Right lobe of liver (tissue), 6 donors: Measurements from ENCODE around the gene DHX30. TPM values are rescaled to one million over a fixed set of nuclear protein-coding genes. Genes with fewer than 3 reads are reported as not detected.
A peak's percentile ranks its signal among the peaks of the same experiment; 100 is the strongest.

Experiments used
- ATAC-seq, 4 donors: fragments of 200-7000 bp; cut with Tn5 transposase; one replicate each; pipeline ENCODE4 v1.9.1; 2020; ENCODE audit warnings: mild to moderate bottlenecking in 4 of 4, moderate library complexity in 4 of 4
- DNase-seq, 3 donors: peaks; one replicate each; pipeline ENCODE4 v3.0.0-alpha.2; 2020
- H3K27ac ChIP-seq, 3 donors: fragments of 200-600 bp; one replicate each; pipeline ENCODE4 v1.8.0; 2022
- H3K27me3 ChIP-seq, 2 donors: fragments of 200-600 bp; one replicate each; pipeline ENCODE4 v1.8.0; 2022
- H3K36me3 ChIP-seq, 4 donors: fragments of 200-600 bp; sonication (generic) in 1 of 4; one replicate each; pipeline versions ENCODE4 v1.5.1 to v1.8.0; 2017 to 2022; ENCODE audit warnings: control low read depth in 1 of 4
- H3K4me1 ChIP-seq, 4 donors: fragments of 200-600 bp; sonication (generic) in 1 of 4; one replicate each; pipeline versions ENCODE4 v1.5.1 to v1.8.0; 2017 to 2022; ENCODE audit warnings: control low read depth in 1 of 4
- H3K4me3 ChIP-seq, 3 donors: fragments of 200-600 bp; one replicate each; pipeline ENCODE4 v1.8.0; 2022
- H3K9me3 ChIP-seq, 4 donors: fragments of 200-600 bp; sonication (generic) in 1 of 4; one replicate each; pipeline versions ENCODE4 v1.5.1 to v1.8.0; 2017 to 2022; ENCODE audit warnings: control low read depth in 1 of 4
- POLR2A ChIP-seq: fragments of 450-650 bp; IDR thresholded peaks from one replicate; pipeline ENCODE4 v1.6.1; 2017; ENCODE audit warnings: antibody characterized with exemption, mild to moderate bottlenecking
- WGBS: methylation state at CpG from one replicate; pipeline ENCODE4 v1.1.6; 2018; ENCODE audit warnings: low coverage, low lambda C conversion rate; ENCODE audit not compliant: insufficient coverage; ENCODE audit errors: missing lambda C conversion rate; 5-methylcytosine and 5-hydroxymethylcytosine counted together
- intact Hi-C, 2 donors: fragments of 100-400 bp; cut with DNase I; formaldehyde crosslinking; loops; one replicate each; pipeline versions ENCODE4 v1.11.2 to v1.14.1; 2022
- total RNA-seq, 6 experiments: library from RNA; depleted of rRNA in 2 of 6; stranded (reverse); fragments of >200 nt in 2 of 6; fragmentation: NEBNext Ultra II Directional in 3 of 6; extraction: Animal tissue kit (Norgen Biotek cat#: 25700) in 3 of 6; gene quantifications; one replicate each; pipeline versions ENCODE4 v1.1.0 to v1.2.4, GENCODE V29; 2016 to 2023
- TF ChIP-seq, protein P1 (sequence below), 4 donors: fragments of 200-600 bp in 3 of 4; fragments of 450-650 bp in 1 of 4; IDR thresholded peaks; one replicate each; pipeline versions ENCODE4 v1.5.1 to v1.8.0; 2016 to 2022; ENCODE audit warnings: antibody characterized with exemption in 4 of 4, mild to moderate bottlenecking in 2 of 4
- donor health status: DM: no; HTN: yes; CAD: no.
- donor health status: DM: no; HTN: no; CAD: no.
- donor health status: DM: no; HTN: no; CAD: no.
- donor health status: DM: no; HTN: yes; CAD: no.
- donor health status: DM: no; HTN: yes; CAD: no.

Gene DHX30
- total RNA-seq, 6 experiments from 2014 or later: 20.1 to 40.9 (median 28.7) TPM

- no peaks in the 10 kb centered on the region for H3K4me1 ChIP-seq
- H3K27me3 ChIP-seq: no peaks in the 10 kb centered on the region
- 90% methylated on average over 12 of the region's 16 CpGs for WGBS
- ATAC-seq: no peak
- H3K36me3 ChIP-seq: no peaks in the 10 kb centered on the region
- H3K9me3 ChIP-seq: no peaks in the 10 kb centered on the region
- intact Hi-C loops: loop anchor here (5.0 to 10.0 kb wide), 2 partner anchors 267 to 269 kb away; no protein-coding TSS in a partner anchor
- H3K27ac ChIP-seq: no peak overlapping the region
- peak in 1 of 3 donors; percentile 9 for DNase-seq
- H3K4me3 ChIP-seq: no peak overlapping the region
- TF ChIP-seq POLR2A: no peak
- TF ChIP-seq, protein P1, sequence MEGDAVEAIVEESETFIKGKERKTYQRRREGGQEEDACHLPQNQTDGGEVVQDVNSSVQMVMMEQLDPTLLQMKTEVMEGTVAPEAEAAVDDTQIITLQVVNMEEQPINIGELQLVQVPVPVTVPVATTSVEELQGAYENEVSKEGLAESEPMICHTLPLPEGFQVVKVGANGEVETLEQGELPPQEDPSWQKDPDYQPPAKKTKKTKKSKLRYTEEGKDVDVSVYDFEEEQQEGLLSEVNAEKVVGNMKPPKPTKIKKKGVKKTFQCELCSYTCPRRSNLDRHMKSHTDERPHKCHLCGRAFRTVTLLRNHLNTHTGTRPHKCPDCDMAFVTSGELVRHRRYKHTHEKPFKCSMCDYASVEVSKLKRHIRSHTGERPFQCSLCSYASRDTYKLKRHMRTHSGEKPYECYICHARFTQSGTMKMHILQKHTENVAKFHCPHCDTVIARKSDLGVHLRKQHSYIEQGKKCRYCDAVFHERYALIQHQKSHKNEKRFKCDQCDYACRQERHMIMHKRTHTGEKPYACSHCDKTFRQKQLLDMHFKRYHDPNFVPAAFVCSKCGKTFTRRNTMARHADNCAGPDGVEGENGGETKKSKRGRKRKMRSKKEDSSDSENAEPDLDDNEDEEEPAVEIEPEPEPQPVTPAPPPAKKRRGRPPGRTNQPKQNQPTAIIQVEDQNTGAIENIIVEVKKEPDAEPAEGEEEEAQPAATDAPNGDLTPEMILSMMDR (IDR thresholded peaks at IDR 0.05): no peak
These were observed 11.6 kb upstream of the DHX30 start for GRCh38 chr3:47791193-47791855.

- Histone ChIP-seq H3K9me3 (no peaks in the 10 kb centered on the region), H3K27me3 (no peaks in the 10 kb centered on the region), H3K36me3 (no peaks in the 10 kb centered on the region), H3K4me1 (no peaks in the 10 kb centered on the region), H3K4me3 (no peak overlapping the region), H3K27ac (no peak overlapping the region)
- TF ChIP-seq, protein P1 (IDR thresholded peaks at IDR 0.05): no peak
- TF ChIP-seq POLR2A: no peak
- DNase-seq: no peak
- 100% methylated on average over 2 of the region's 2 CpGs for WGBS
- intact Hi-C loops: loop anchor here (5.0 to 10.0 kb wide), 2 partner anchors 268 to 270 kb away; no protein-coding TSS in a partner anchor
- no peak for ATAC-seq
These were observed 10.2 kb upstream of the DHX30 start for GRCh38 chr3:47792699-47793098.

DNA sequence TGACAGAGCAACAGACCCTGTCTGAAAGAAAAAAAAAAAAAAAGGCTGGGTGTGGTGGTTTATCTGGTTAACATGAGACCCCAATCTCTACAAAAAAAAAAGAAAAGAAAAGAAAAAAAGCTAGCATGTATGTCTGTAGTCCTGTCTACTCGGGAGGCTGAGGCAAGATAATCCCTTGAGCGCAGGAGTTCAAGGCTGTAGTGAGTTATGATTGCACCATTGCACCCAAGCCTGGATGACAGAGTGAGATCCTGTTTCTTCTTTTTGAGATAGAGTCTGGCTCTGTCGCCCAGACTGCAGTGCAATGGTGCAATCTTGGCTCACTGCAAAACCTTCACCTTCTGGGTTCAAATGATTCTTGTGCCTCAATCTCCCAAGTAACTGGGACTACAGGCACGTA, 8.4 kb upstream of the DHX30 start:
- no peak for DNase-seq
- TF ChIP-seq POLR2A: no peak
- TF ChIP-seq, protein P1 (IDR thresholded peaks at IDR 0.05): no peak
- WGBS: 64% methylated on average over 3 of the region's 4 CpGs
- Histone ChIP-seq H3K4me1 (no peaks in the 10 kb centered on the region), H3K9me3 (no peaks in the 10 kb centered on the region), H3K4me3 (no peak overlapping the region), H3K27ac (no peak overlapping the region), H3K36me3 (no peaks in the 10 kb centered on the region), H3K27me3 (no peaks in the 10 kb centered on the region)
- intact Hi-C loops: loop anchor here (5.0 to 10.0 kb wide), 2 partner anchors 270 to 272 kb away; no protein-coding TSS in a partner anchor
- no peak for ATAC-seq

GRCh38 chr3:47799733-47800132, 3.2 kb upstream of the DHX30 start:
- H3K27ac ChIP-seq: no peak overlapping the region
- no peaks in the 10 kb centered on the region for H3K36me3 ChIP-seq
- peaks cover 0 to 8% (median 4%) of the 10 kb centered on the region in 4 donors for H3K4me1 ChIP-seq
- H3K9me3 ChIP-seq: no peaks in the 10 kb centered on the region
- ATAC-seq: no peak
- intact Hi-C loops: loop anchor here in 1 of 2 donors (10.0 kb wide), 1 partner anchor 275 kb away; no protein-coding TSS in a partner anchor
- H3K4me3 ChIP-seq: no peak overlapping the region
- peak in 1 of 3 donors; percentile 23 for DNase-seq
- TF ChIP-seq, protein P1 (IDR thresholded peaks at IDR 0.05): peak; percentile 9 to 41 (median 31)
- no peak for TF ChIP-seq POLR2A
- WGBS: 80% methylated on average over 3 of the region's 4 CpGs
- no peaks in the 10 kb centered on the region for H3K27me3 ChIP-seq
